Measurements from ENCODE around the gene PML. TPM values are rescaled to one million over a fixed set of nuclear protein-coding genes. Genes with fewer than 3 reads are reported as not detected.
"Not testable (repeated sequence)": the region's sequence is repeated elsewhere in the genome, so short reads cannot be mapped to it uniquely, and the experiment has no call there.

The PML gene
- total RNA-seq, 1 donor from 2014 or later, result 227 TPM

DNA sequence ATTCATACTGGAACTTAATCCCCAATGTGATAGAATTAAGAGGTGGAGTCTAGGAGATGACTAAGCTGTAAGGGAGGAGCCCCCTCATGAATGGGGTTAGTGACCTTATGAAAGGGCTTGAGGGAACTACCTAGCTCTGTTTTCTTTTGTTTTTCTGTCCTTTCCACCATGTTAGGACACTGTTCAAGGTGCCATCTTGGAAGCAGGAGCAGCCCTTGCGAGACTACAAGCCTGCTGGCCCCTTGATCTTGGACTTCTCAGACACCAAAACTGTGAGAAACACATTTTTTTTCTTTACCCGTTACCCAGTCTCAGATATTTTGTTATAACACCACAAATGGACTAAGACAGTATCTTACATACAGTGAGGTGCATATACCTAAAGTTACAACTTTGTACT lies 61.3 kb downstream of the PML start:
- no peaks in the 10 kb centered on the region for H3K9me3 ChIP-seq
- no peaks in the 10 kb centered on the region for H3K36me3 ChIP-seq
- intact Hi-C loops (cut with DNase I), result loop anchor here (10.0 kb wide), 1 partner anchor 259 kb away; no protein-coding TSS in a partner anchor
- peaks cover 21 to 29% of the 10 kb centered on the region in 2 donors for H3K4me1 ChIP-seq
- DNase-seq (ENCODE audit: low spot score in 2 of 2), result peak in 1 of 2 donors; percentile 52
- no peak for TF ChIP-seq CTCF (IDR thresholded peaks at IDR 0.05)
- no peaks in the 10 kb centered on the region for H3K27me3 ChIP-seq
- no peak overlapping the region for H3K27ac ChIP-seq
- no peak overlapping the region for H3K4me3 ChIP-seq

- not testable (repeated sequence) for H3K9me3 ChIP-seq, H3K27me3 ChIP-seq, H3K27ac ChIP-seq, H3K4me3 ChIP-seq, H3K36me3 ChIP-seq
- peaks cover 19 to 27% of the 10 kb centered on the region in 2 donors for H3K4me1 ChIP-seq
- intact Hi-C loops (cut with DNase I), result loop anchor here (10.0 kb wide), 1 partner anchor 258 kb away; no protein-coding TSS in a partner anchor
- DNase-seq (ENCODE audit: low spot score in 2 of 2), result peak in 1 of 2 donors; percentile 16
These were observed 61.8 kb downstream of the PML start for GRCh38 chr15:74056330-74056729.

DNA sequence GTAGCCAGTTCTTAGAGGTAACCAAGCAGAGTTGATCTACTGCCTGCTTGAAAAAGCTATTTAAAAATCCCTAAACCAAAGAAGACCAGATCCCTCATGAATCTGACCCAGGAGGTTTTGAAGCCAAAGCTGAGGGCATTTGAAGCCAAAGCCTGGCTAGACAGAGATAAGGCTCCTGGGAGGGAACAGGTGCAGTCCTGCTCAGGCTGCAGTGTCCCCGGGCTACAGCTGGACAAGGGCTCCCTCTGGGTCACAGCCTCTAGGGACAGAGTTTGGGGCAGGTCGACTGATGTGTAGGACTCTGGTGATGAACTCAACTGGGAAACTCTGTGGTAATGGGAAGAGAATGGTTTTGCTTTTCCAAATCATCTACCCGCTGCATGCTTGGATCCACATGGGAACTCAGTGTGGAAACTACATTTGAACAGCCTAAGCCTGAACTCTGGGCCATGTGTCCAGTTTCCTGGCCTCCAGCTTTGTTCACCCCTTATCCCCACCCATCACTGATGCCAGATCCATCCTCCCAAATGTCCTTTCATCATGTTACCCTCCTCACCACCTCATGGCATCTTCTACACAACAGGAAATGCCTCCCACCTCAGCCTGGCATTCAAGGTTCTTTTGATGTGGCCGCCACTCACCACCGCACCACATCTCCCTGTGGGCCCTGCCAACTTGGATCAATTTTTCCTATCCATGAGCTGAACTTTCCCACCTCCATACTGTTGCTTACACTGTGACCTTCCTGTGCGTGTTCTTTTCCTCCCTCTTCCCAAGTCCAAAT lies 64.7 kb downstream of the PML start:
- H3K36me3 ChIP-seq, H3K27me3 ChIP-seq, H3K9me3 ChIP-seq, H3K4me1 ChIP-seq, H3K27ac ChIP-seq, H3K4me3 ChIP-seq: not testable (repeated sequence)
- peak in 1 of 2 donors; percentile 16 for DNase-seq (ENCODE audit: low spot score in 2 of 2)
- intact Hi-C loops (cut with DNase I), result loop anchor here (10.0 kb wide), 1 partner anchor 256 kb away; no protein-coding TSS in a partner anchor

- no peaks in the 10 kb centered on the region for H3K27me3 ChIP-seq
- intact Hi-C loops (cut with DNase I), result no loop called here
- no peaks in the 10 kb centered on the region for H3K4me1 ChIP-seq
- no peaks in the 10 kb centered on the region for H3K9me3 ChIP-seq
- H3K4me3 ChIP-seq, result no peak overlapping the region
- H3K36me3 ChIP-seq, result no peaks in the 10 kb centered on the region
- DNase-seq (ENCODE audit: low spot score in 2 of 2), result peak in 1 of 2 donors; percentile 50
- no peak overlapping the region for H3K27ac ChIP-seq
- no peak for TF ChIP-seq CTCF (IDR thresholded peaks at IDR 0.05)
These were observed 65.7 kb downstream of the PML start for GRCh38 chr15:74060251-74060650.

- H3K36me3 ChIP-seq, result no peaks in the 10 kb centered on the region
- TF ChIP-seq CTCF (IDR thresholded peaks at IDR 0.05), result no peak
- no peak overlapping the region for H3K4me3 ChIP-seq
- intact Hi-C loops (cut with DNase I), result no loop called here
- H3K27ac ChIP-seq, result no peak overlapping the region
- H3K9me3 ChIP-seq, result no peaks in the 10 kb centered on the region
- no peaks in the 10 kb centered on the region for H3K4me1 ChIP-seq
- H3K27me3 ChIP-seq, result no peaks in the 10 kb centered on the region
- DNase-seq (ENCODE audit: low spot score in 2 of 2), result peak in 1 of 2 donors; percentile 49
These were observed 67.7 kb downstream of the PML start for GRCh38 chr15:74062236-74062635.

GRCh38 chr15:74062671-74063070 lies 68.2 kb downstream of the PML start:
- Histone ChIP-seq H3K36me3 (no peaks in the 10 kb centered on the region), H3K4me3 (no peak overlapping the region), H3K9me3 (no peaks in the 10 kb centered on the region), H3K27me3 (no peaks in the 10 kb centered on the region), H3K4me1 (no peaks in the 10 kb centered on the region), H3K27ac (no peak overlapping the region)
- intact Hi-C loops (cut with DNase I), result no loop called here
- DNase-seq (ENCODE audit: low spot score in 2 of 2), result peak in 1 of 2 donors; percentile 58
- TF ChIP-seq CTCF (IDR thresholded peaks at IDR 0.05), result no peak

- intact Hi-C loops (cut with DNase I); H3K36me3 ChIP-seq; H3K4me3 ChIP-seq; H3K9me3 ChIP-seq; H3K4me1 ChIP-seq; H3K27ac ChIP-seq; H3K27me3 ChIP-seq: not testable (repeated sequence)
- peak in 1 of 2 donors; percentile 34 for DNase-seq (ENCODE audit: low spot score in 2 of 2)
These were observed 69.1 kb downstream of the PML start for GRCh38 chr15:74063425-74064146.

GRCh38 chr15:74064183-74064582 lies 69.7 kb downstream of the PML start:
- H3K27me3 ChIP-seq; H3K4me3 ChIP-seq; intact Hi-C loops (cut with DNase I); H3K27ac ChIP-seq; H3K36me3 ChIP-seq; H3K9me3 ChIP-seq; H3K4me1 ChIP-seq: not testable (repeated sequence)
- peak in 1 of 2 donors; percentile 56 for DNase-seq (ENCODE audit: low spot score in 2 of 2)

DNA sequence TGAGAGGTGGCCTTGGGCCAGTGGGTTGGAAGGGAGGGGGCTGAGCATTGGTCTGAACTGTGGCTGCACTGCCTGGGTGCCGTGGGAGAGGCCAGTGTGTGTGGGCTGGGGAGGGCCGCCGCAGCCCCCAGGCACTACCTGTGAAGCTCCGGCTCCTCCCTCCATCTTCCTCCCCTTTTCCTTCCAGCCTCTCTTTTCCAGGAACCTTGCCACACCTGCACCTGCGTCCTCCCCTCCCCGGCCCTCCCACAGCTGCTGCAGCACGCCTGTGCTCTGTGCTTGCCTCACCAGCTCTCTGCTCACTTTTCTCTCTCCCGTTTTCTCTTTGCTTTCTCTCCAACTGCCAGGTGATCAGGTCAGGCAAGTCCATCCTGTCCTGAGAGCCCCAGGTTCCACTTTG lies 70.3 kb downstream of the PML start:
- DNase-seq (ENCODE audit: low spot score in 2 of 2), result peak in 1 of 2 donors; percentile 54
- H3K4me3 ChIP-seq; H3K36me3 ChIP-seq; H3K4me1 ChIP-seq; intact Hi-C loops (cut with DNase I); H3K9me3 ChIP-seq; H3K27ac ChIP-seq; H3K27me3 ChIP-seq: not testable (repeated sequence)
